Epithelial cell of proximal tubule (primary cell): ENCODE measurements around the gene PLCL1. TPM values are rescaled to one million over a fixed set of nuclear protein-coding genes. Genes with fewer than 3 reads are reported as not detected.
A peak's percentile ranks its signal among the peaks of the same experiment; 100 is the strongest.

Experiments
- DNase-seq: peaks from one replicate; pipeline ENCODE4 v3.0.0-alpha.2; 2011; ENCODE audit warnings: low read depth
- H3K4me3 ChIP-seq: 2 replicates; pipeline ENCODE4 v1.5.1; 2011; ENCODE audit warnings: low read depth, mild to moderate bottlenecking, low read length
- total RNA-seq: library from RNA; depleted of rRNA; stranded (reverse); fragments of >200 nt; gene quantifications from 2 replicates; pipeline ENCODE4 v1.2.3, GENCODE V29; 2015
- TF ChIP-seq, protein P1 (sequence below): conservative IDR thresholded peaks from 2 replicates; pipeline ENCODE4 v1.5.1; 2012; ENCODE audit warnings: low read depth, mild to moderate bottlenecking, low read length

The PLCL1 gene
- total RNA-seq, 1 donor from 2014 or later, result not detected

DNA sequence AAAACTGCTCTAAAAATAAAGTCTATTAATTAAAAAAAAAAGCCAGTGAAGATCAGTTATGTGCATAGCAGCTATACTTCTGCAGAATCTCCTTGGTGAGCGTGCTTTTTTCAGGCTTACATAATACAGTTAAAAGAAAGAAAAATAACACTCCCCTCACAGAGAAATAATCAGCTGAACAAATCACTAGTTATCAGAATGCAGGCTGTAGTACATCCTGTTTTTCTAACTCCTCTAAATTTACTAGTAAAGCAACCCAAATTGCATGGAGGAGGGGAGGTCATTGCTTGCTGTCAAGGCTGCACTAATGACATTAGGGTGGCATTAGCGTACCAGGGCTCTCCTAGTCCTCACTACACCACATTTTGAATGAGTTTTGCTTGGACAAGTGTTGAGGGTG, 192.2 kb downstream of the PLCL1 start:
- no peak for DNase-seq
- H3K4me3 ChIP-seq, result no peak overlapping the region
- TF ChIP-seq, protein P1, sequence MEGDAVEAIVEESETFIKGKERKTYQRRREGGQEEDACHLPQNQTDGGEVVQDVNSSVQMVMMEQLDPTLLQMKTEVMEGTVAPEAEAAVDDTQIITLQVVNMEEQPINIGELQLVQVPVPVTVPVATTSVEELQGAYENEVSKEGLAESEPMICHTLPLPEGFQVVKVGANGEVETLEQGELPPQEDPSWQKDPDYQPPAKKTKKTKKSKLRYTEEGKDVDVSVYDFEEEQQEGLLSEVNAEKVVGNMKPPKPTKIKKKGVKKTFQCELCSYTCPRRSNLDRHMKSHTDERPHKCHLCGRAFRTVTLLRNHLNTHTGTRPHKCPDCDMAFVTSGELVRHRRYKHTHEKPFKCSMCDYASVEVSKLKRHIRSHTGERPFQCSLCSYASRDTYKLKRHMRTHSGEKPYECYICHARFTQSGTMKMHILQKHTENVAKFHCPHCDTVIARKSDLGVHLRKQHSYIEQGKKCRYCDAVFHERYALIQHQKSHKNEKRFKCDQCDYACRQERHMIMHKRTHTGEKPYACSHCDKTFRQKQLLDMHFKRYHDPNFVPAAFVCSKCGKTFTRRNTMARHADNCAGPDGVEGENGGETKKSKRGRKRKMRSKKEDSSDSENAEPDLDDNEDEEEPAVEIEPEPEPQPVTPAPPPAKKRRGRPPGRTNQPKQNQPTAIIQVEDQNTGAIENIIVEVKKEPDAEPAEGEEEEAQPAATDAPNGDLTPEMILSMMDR, result no peak

DNA sequence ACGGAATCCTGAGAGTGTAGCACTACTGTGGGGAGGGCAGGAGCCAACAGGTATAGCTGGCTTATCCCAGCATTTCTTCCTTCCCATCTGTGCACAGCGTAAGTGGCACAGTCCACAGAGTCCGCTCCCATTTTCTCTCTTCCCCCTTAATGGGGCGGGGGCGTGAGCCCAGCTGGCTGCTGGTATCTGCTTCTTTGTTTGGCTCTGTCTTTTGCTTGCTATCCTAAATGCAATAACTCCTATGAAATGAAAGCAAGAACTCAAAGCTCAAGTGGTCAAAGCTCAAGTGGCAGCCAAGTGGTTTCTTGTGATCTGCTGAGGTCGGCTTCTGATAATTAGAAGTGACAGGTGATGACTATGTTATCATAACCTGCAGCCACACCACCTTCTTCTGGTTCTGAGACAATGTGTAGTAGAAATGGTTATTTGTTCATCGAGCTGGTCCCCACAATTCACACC, 192.7 kb downstream of the PLCL1 start:
- DNase-seq, result no peak
- H3K4me3 ChIP-seq, result no peak overlapping the region
- TF ChIP-seq, protein P1, result no peak

DNA sequence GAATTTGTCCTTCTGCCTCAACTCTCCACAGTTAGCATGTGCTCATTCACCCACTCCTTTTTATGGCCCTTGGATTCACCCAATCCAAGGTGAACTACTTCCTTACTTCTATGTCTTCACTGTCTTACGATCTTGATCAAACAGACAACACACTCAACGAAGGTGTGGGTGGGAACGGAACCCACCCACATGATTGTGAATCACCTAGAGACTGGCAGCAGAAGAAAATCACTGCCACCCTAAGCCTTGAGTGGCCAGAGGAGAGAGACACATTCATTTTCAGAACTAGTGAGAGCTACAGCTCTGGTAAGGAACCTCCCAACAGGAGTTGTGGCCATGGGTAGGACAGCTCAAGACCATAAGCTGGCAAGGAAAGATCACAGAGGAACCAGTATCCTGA, 194.3 kb downstream of the PLCL1 start:
- no peak for DNase-seq
- TF ChIP-seq, protein P1, result no peak
- H3K4me3 ChIP-seq, result no peak overlapping the region

DNA sequence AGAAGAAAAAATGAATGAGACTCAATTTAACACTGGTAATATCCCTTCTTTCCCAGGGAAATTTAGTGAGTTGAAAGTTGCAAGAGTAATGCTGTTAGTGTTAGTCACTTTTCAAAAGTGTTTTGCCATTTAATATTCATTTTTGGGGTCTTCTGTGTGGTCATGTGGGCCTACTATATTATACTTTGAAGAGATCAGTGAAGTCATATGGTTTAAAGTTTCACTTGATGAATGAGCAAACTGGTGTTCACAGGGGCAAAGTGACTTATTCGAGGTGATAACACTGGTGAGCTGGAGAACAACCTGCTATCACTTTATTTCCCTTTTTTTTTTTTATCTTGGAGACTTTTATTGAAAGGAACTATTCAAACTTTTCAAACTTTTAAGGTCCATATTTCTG, 196.0 kb downstream of the PLCL1 start:
- TF ChIP-seq, protein P1, result no peak

DNA sequence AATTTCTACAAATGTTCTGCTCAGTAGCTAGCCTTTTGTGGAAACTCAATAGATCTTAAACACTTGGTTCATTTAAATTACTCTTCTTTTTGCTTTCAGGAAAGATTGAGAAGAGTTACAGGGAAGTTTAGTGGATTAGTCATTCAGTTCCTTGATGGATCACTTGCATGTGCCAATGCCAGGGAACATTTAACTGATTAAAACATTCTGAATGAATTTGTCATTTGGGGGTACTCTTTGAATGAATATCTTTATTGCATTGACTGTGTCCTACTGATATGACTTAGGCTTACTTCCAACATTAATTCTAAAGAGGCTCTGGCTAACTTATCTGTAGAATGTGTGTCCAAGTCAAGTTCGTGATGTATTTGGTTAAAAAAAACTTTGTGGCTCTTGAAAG, 199.8 kb downstream of the PLCL1 start:
- H3K4me3 ChIP-seq, result no peak overlapping the region
- DNase-seq, result peak; percentile 29
- TF ChIP-seq, protein P1, result no peak

More for the DNA sequence above, 196.0 kb downstream of the PLCL1 start:
- no peak for DNase-seq
- no peak overlapping the region for H3K4me3 ChIP-seq

DNA sequence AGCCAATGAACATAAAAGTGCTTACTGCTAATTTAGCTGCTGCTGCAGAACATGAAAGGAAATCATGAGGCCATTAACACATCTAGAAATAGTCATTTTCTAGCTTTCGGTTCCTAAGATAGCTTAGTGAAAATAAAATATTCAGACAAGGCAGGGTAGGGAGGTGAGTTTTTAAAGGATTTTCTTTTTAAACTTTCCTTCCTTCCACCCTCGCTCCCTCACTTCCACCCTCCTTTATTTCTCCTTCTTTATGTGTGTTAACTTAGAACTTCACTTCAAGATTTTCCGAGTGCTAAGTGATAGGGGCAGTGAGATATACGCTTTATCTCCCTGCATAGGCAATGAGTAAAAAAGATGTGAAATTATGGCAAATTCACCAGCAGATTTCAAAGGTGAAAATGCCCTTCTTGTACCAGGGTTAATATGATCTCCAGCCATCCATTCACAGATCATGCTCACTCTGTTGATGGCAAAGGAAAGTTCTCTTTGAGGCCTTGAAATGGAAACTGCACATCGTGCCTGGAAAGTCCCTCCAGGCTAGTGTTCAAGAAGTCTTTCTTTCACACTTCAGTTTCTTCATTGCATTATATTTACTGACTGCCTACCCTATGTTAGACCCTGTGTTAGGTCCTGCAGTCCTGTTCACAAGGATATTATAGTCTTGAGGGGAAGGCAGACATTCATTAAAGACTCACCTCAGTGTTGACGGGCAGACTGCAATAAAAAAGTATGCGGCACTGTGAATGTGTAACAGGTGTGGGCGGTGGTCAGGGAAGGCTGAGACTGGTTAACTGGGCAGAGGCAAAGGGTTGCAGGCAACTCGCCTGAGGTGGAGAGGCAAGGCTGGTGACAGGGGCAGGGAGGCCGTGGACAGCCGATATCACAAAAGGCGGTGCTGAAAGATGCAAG, 200.8 kb downstream of the PLCL1 start:
- no peak overlapping the region for H3K4me3 ChIP-seq
- peak; percentile 15 for DNase-seq
- TF ChIP-seq, protein P1, result no peak
